Liver (tissue), 3 donors: ENCODE results near the gene ENPP1.

Experiments used
- CTCF ChIP-seq: fragments of 150-350 bp; IDR thresholded peaks from 2 replicates; pipeline ENCODE4 v1.5.1; 2017; ENCODE audit warnings: improper control_type of control experiment, low read depth, low read length; ENCODE audit not compliant: missing input control
- JUND ChIP-seq, 2 donors: IDR thresholded peaks; 2 replicates each; pipeline ENCODE4 v1.6.1; 2016; ENCODE audit warnings: antibody characterized with exemption in 2 of 2
- MAX ChIP-seq: IDR thresholded peaks from 2 replicates; pipeline ENCODE4 v1.6.1; 2016; ENCODE audit warnings: antibody characterized with exemption
- NR2F2 ChIP-seq: IDR thresholded peaks from 2 replicates; pipeline ENCODE4 v1.6.1; 2016; ENCODE audit warnings: antibody characterized with exemption
- TAF1 ChIP-seq: conservative IDR thresholded peaks from 2 replicates; pipeline ENCODE4 v1.6.1; 2016; ENCODE audit warnings: antibody characterized with exemption, mild to moderate bottlenecking
- donor health status: healthy.
- donor health status: healthy.

DNA sequence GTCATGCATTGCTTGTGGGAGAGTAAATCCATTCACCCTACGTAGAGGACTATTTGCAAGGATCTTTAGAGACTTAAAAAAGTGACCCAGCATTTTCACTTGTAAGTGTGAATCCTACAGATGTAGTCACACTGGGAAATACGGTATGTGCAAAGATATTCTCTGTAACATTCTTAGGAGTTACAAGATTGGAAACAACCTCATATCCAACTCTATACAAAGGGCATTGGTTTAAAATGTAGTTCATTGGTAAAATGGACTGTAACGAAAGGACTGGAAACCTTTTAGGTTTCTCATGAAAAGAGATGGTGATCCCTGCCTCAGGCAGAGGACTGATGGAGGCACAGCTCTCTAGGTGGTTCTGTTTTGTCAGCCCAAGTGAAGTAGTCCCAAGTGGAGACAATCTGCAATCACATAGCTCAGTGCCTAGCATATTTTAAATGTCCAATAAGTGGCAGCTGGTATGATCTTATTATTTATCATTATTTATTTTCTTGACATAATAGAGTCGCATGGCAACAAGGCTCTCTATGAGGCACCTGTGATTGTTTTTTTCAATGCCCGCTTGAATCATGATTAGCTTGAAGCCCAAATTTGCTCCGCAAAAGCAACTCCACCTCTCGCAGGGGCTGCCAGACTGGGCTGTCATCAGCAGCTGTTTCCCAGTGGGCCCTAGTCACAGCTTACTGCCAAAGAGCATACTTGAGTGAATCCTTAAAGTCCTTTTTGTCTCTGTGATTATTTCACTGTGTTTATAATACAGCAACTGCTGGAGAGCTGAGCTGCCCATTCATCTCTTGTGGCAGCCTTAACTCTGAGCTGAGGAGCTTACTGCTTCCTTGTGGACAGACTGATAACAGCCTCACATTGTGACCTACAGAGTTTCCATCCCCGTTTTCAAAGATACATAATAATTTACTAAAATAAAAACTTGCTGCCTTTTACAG lies 19.8 kb upstream of the ENPP1 start:
- no peak for TF ChIP-seq CTCF
- no peak for TF ChIP-seq JUND (IDR thresholded peaks at IDR 0.05)
- TF ChIP-seq MAX = no peak
- no peak for TF ChIP-seq NR2F2
- no peak for TF ChIP-seq TAF1
